GM23248 (cell line): ENCODE results near the gene SEPTIN5. TPM values are rescaled to one million over a fixed set of nuclear protein-coding genes. Genes with fewer than 3 reads are reported as not detected.
A peak's percentile ranks its signal among the peaks of the same experiment; 100 is the strongest.

ENCODE experiments used
- DNase-seq: peaks from one replicate; pipeline ENCODE4 v3.0.0-alpha.2; 2015
- H2AFZ ChIP-seq: fragments of 200-600 bp; sonication (generic); 2 replicates; pipeline ENCODE4 v1.6.1; 2016; ENCODE audit warnings: antibody characterized with exemption
- H3F3A ChIP-seq: fragments of 200-600 bp; sonication (generic); 2 replicates; pipeline ENCODE4 v1.6.1; 2016; ENCODE audit warnings: mild to moderate bottlenecking, antibody characterized with exemption, mixed run types; ENCODE audit not compliant: insufficient read depth
- H3K27ac ChIP-seq: fragments of 200-600 bp; sonication (generic); 2 replicates; pipeline ENCODE4 v1.5.1; 2016; ENCODE audit warnings: mild to moderate bottlenecking
- H3K27me3 ChIP-seq: fragments of 200-600 bp; sonication (generic); replicated peaks from 2 replicates; pipeline ENCODE4 v1.6.1; 2016; ENCODE audit warnings: mild to moderate bottlenecking; ENCODE audit not compliant: insufficient read depth
- H3K36me3 ChIP-seq: fragments of 200-600 bp; sonication (generic); 2 replicates; pipeline ENCODE4 v1.6.1; 2016; ENCODE audit warnings: low read depth, mild to moderate bottlenecking
- H3K4me1 ChIP-seq: fragments of 200-600 bp; sonication (generic); 2 replicates; pipeline ENCODE4 v1.6.1; 2016; ENCODE audit warnings: mild to moderate bottlenecking; ENCODE audit not compliant: insufficient read depth
- H3K4me2 ChIP-seq: fragments of 200-600 bp; sonication (generic); one replicate; pipeline ENCODE4 v1.6.1; 2016; ENCODE audit warnings: mild to moderate bottlenecking; ENCODE audit not compliant: unreplicated experiment
- H3K4me3 ChIP-seq: fragments of 200-600 bp; sonication (generic); 2 replicates; pipeline ENCODE4 v1.5.1; 2016; ENCODE audit warnings: mild to moderate bottlenecking
- H3K79me2 ChIP-seq: fragments of 200-600 bp; sonication (generic); 2 replicates; pipeline ENCODE4 v1.6.1; 2016; ENCODE audit warnings: mild to moderate bottlenecking; ENCODE audit not compliant: insufficient read depth
- H3K9ac ChIP-seq: fragments of 200-600 bp; sonication (generic); 2 replicates; pipeline ENCODE4 v1.6.1; 2016; ENCODE audit warnings: mild to moderate bottlenecking
- H3K9me2 ChIP-seq: fragments of 200-600 bp; sonication (generic); 2 replicates; pipeline ENCODE4 v1.6.1; 2016; ENCODE audit warnings: mixed run types, mild to moderate bottlenecking, moderate library complexity; ENCODE audit not compliant: insufficient read depth
- H3K9me3 ChIP-seq: fragments of 200-600 bp; sonication (generic); one replicate; pipeline ENCODE4 v1.6.1; 2017; ENCODE audit warnings: low read depth
- H4K20me1 ChIP-seq: fragments of 200-600 bp; sonication (generic); 2 replicates; pipeline ENCODE4 v1.6.0; 2016; ENCODE audit not compliant: insufficient read depth
- EZH2 ChIP-seq: fragments of 200-600 bp; sonication (generic); IDR thresholded peaks from 2 replicates; pipeline ENCODE4 v1.6.1; 2018; ENCODE audit warnings: antibody characterized with exemption, mild to moderate bottlenecking; ENCODE audit not compliant: insufficient read depth, poor library complexity, severe bottlenecking
- EZH2phosphoT487 ChIP-seq: fragments of 200-600 bp; sonication (generic); IDR thresholded peaks from 2 replicates; pipeline ENCODE4 v1.6.1; 2018; ENCODE audit warnings: antibody characterized with exemption, moderate library complexity, mild to moderate bottlenecking, low read depth; ENCODE audit not compliant: insufficient read depth
- WGBS, 2 experiments: methylation state at CpG; one replicate each; pipeline ENCODE4 v1.1.6; 2015 to 2017; ENCODE audit warnings: low lambda C conversion rate in 2 of 2, low coverage in 1 of 2; ENCODE audit errors: missing lambda C conversion rate in 2 of 2; 5-methylcytosine and 5-hydroxymethylcytosine counted together
- in situ Hi-C: fragments of 300-500 bp; cut with MboI; formaldehyde crosslinking; loops from 2 replicates; pipeline ENCODE4 v1.15.0; 2020
- polyA plus RNA-seq: library from polyadenylated mRNA; unstranded; fragments of >200 nt; fragmentation: Nextera tagmentation; extraction: Ambion mirVana; gene quantifications from 2 replicates; pipeline ENCODE4 v1.2.1, GENCODE V29; 2016
- total RNA-seq: library from RNA; depleted of rRNA; stranded (reverse); fragments of >200 nt; shearing (Covaris generic); gene quantifications from 2 replicates; pipeline ENCODE4 v1.2.3, GENCODE V29; 2014

The SEPTIN5 gene
- total and polyA plus RNA-seq, 2 experiments from 2014 or later: 17.0 to 31.5 TPM

- in situ Hi-C loops: no loop called here
- Histone ChIP-seq H3K4me1 (peaks cover 12% of the 10 kb centered on the region), H3K27ac (0 out of 2 replicates have a peak overlapping the region, but pooled peaks have one; percentile 21), H4K20me1 (no peaks in the 10 kb centered on the region), H3F3A (peaks cover 8% of the 10 kb centered on the region), H3K4me3 (peak overlapping the region; percentile 60), H3K27me3 (0 out of 2 replicates have a peak, but pooled peaks cover 1% of the 10 kb centered on the region), H3K9me2 (no peaks in the 10 kb centered on the region), H3K79me2 (no peaks in the 10 kb centered on the region), H3K36me3 (no peaks in the 10 kb centered on the region), H3K9ac (peak overlapping the region; percentile 29), H2AFZ (peak overlapping the region; percentile 84), H3K9me3 (no peaks in the 10 kb centered on the region), H3K4me2 (peak overlapping the region; percentile 34)
- peak; percentile 71 for DNase-seq
- 4 to 7% methylated on average over 19 of the region's 19 CpGs for WGBS, 2 experiments
- TF ChIP-seq EZH2phosphoT487: no peak
- no peak for TF ChIP-seq EZH2
These were observed 22.5 kb upstream of the SEPTIN5 start for GRCh38 chr22:19691721-19692341.

- no peaks in the 10 kb centered on the region for H3K27me3 ChIP-seq
- H3K9me2 ChIP-seq: no peaks in the 10 kb centered on the region
- no peak overlapping the region for H2AFZ ChIP-seq
- no peaks in the 10 kb centered on the region for H3K79me2 ChIP-seq
- no peak overlapping the region for H3K4me3 ChIP-seq
- no peak overlapping the region for H3K27ac ChIP-seq
- no peak overlapping the region for H3K9ac ChIP-seq
- no peaks in the 10 kb centered on the region for H4K20me1 ChIP-seq
- in situ Hi-C loops: no loop called here
- no peak overlapping the region for H3K4me2 ChIP-seq
- H3K4me1 ChIP-seq: peaks cover 12% of the 10 kb centered on the region
- H3F3A ChIP-seq: peaks cover 8% of the 10 kb centered on the region
- WGBS, 2 experiments: 88 to 89% methylated on average over 14 of the region's 14 CpGs
- DNase-seq: no peak
- no peaks in the 10 kb centered on the region for H3K9me3 ChIP-seq
- TF ChIP-seq EZH2: no peak
- TF ChIP-seq EZH2phosphoT487: no peak
- H3K36me3 ChIP-seq: no peaks in the 10 kb centered on the region
These were observed 20.7 kb upstream of the SEPTIN5 start for GRCh38 chr22:19693581-19693980.

- Histone ChIP-seq H3K4me3 (no peak overlapping the region), H3K9me2 (no peaks in the 10 kb centered on the region), H3K9ac (no peak overlapping the region), H3F3A (peaks cover 8% of the 10 kb centered on the region), H4K20me1 (no peaks in the 10 kb centered on the region), H3K79me2 (no peaks in the 10 kb centered on the region), H3K9me3 (no peaks in the 10 kb centered on the region), H2AFZ (no peak overlapping the region), H3K4me1 (peaks cover 12% of the 10 kb centered on the region), H3K4me2 (no peak overlapping the region), H3K36me3 (no peaks in the 10 kb centered on the region), H3K27me3 (no peaks in the 10 kb centered on the region), H3K27ac (no peak overlapping the region)
- TF ChIP-seq EZH2phosphoT487 (no peak), EZH2 (no peak)
- in situ Hi-C loops: no loop called here
- 91 to 92% methylated on average over 12 of the region's 12 CpGs for WGBS, 2 experiments
- DNase-seq: no peak
These were observed 20.2 kb upstream of the SEPTIN5 start for GRCh38 chr22:19693981-19694670.

GRCh38 chr22:19694696-19695095, 19.6 kb upstream of the SEPTIN5 start:
- Histone ChIP-seq H4K20me1 (no peaks in the 10 kb centered on the region), H3K79me2 (no peaks in the 10 kb centered on the region), H3K9me3 (no peaks in the 10 kb centered on the region), H3K4me2 (no peak overlapping the region), H3K4me1 (peaks cover 12% of the 10 kb centered on the region), H3K27me3 (no peaks in the 10 kb centered on the region), H3K9ac (no peak overlapping the region), H3K27ac (no peak overlapping the region), H3K36me3 (no peaks in the 10 kb centered on the region), H3F3A (peaks cover 8% of the 10 kb centered on the region), H3K4me3 (no peak overlapping the region), H2AFZ (no peak overlapping the region), H3K9me2 (no peaks in the 10 kb centered on the region)
- in situ Hi-C loops: no loop called here
- WGBS, 2 experiments: 84 to 87% methylated on average over 13 of the region's 13 CpGs
- TF ChIP-seq EZH2: no peak
- TF ChIP-seq EZH2phosphoT487: no peak
- DNase-seq: no peak
